ENCODE measurements around the gene PTPRG. TPM values are rescaled to one million over a fixed set of nuclear protein-coding genes. Genes with fewer than 3 reads are reported as not detected.
A peak's percentile ranks its signal among the peaks of the same experiment; 100 is the strongest.

PTPRG gene
- total and polyA plus RNA-seq, 2 experiments from 2014 or later: 11.5 to 39.6 TPM

GRCh38 chr3:61828184-61828874 is 267.0 kb downstream of the PTPRG start:
- DNase-seq: no peak
- no peaks in the 10 kb centered on the region for H3K9me3 ChIP-seq (ENCODE audit: low read depth)
- no peak overlapping the region for H3K27ac ChIP-seq
- no peak overlapping the region for H3K4me2 ChIP-seq (ENCODE audit: unreplicated experiment)
- peaks cover 28% of the 10 kb centered on the region for H3K79me2 ChIP-seq (ENCODE audit: insufficient read depth)
- TF ChIP-seq EZH2phosphoT487 (IDR thresholded peaks at IDR 0.05; ENCODE audit: insufficient read depth, low read depth): no peak
- TF ChIP-seq EZH2 (IDR thresholded peaks at IDR 0.05; ENCODE audit: insufficient read depth, poor library complexity, severe bottlenecking): no peak
- no peaks in the 10 kb centered on the region for H3K27me3 ChIP-seq (replicated peaks; ENCODE audit: insufficient read depth)
- H3K4me3 ChIP-seq: no peak overlapping the region
- no peak overlapping the region for H3K9ac ChIP-seq
- H3K4me1 ChIP-seq (ENCODE audit: insufficient read depth): 0 out of 2 replicates have a peak, but pooled peaks cover 5% of the 10 kb centered on the region
- H3F3A ChIP-seq (ENCODE audit: insufficient read depth): 0 out of 2 replicates have a peak, but pooled peaks cover 7% of the 10 kb centered on the region
- no peaks in the 10 kb centered on the region for H3K9me2 ChIP-seq (ENCODE audit: insufficient read depth)
- in situ Hi-C loops (cut with MboI): no loop called here
- WGBS, 2 experiments (ENCODE audit: low coverage in 1 of 2, low lambda C conversion rate in 2 of 2, missing lambda C conversion rate in 2 of 2): 90 to 91% methylated on average over 7 of the region's 7 CpGs
- no peak overlapping the region for H2AFZ ChIP-seq
- H3K36me3 ChIP-seq (ENCODE audit: low read depth): no peaks in the 10 kb centered on the region
- no peaks in the 10 kb centered on the region for H4K20me1 ChIP-seq (ENCODE audit: insufficient read depth)

- Histone ChIP-seq H2AFZ (no peak overlapping the region), H3K27me3 (replicated peaks; ENCODE audit: insufficient read depth) (no peaks in the 10 kb centered on the region), H3K4me1 (ENCODE audit: insufficient read depth) (0 out of 2 replicates have a peak, but pooled peaks cover 5% of the 10 kb centered on the region), H3K79me2 (ENCODE audit: insufficient read depth) (peaks cover 28% of the 10 kb centered on the region), H4K20me1 (ENCODE audit: insufficient read depth) (no peaks in the 10 kb centered on the region), H3K27ac (no peak overlapping the region), H3K4me3 (no peak overlapping the region), H3K36me3 (ENCODE audit: low read depth) (no peaks in the 10 kb centered on the region), H3F3A (ENCODE audit: insufficient read depth) (0 out of 2 replicates have a peak, but pooled peaks cover 7% of the 10 kb centered on the region), H3K4me2 (ENCODE audit: unreplicated experiment) (no peak overlapping the region), H3K9me3 (ENCODE audit: low read depth) (no peaks in the 10 kb centered on the region), H3K9me2 (ENCODE audit: insufficient read depth) (no peaks in the 10 kb centered on the region), H3K9ac (no peak overlapping the region)
- no peak for TF ChIP-seq EZH2 (IDR thresholded peaks at IDR 0.05; ENCODE audit: insufficient read depth, poor library complexity, severe bottlenecking)
- no peak for TF ChIP-seq EZH2phosphoT487 (IDR thresholded peaks at IDR 0.05; ENCODE audit: insufficient read depth, low read depth)
- in situ Hi-C loops (cut with MboI): no loop called here
- WGBS, 2 experiments (ENCODE audit: low coverage in 1 of 2, low lambda C conversion rate in 2 of 2, missing lambda C conversion rate in 2 of 2): 89 to 91% methylated on average over 16 of the region's 16 CpGs
- no peak for DNase-seq
Measured at GRCh38 chr3:61828880-61829721, 267.7 kb downstream of the PTPRG start.

- peak; percentile 28 for DNase-seq
- no peaks in the 10 kb centered on the region for H3K9me2 ChIP-seq (ENCODE audit: insufficient read depth)
- H2AFZ ChIP-seq: no peak overlapping the region
- no peak for TF ChIP-seq EZH2phosphoT487 (IDR thresholded peaks at IDR 0.05; ENCODE audit: insufficient read depth, low read depth)
- no peak for TF ChIP-seq EZH2 (IDR thresholded peaks at IDR 0.05; ENCODE audit: insufficient read depth, poor library complexity, severe bottlenecking)
- in situ Hi-C loops (cut with MboI): no loop called here
- H3K27ac ChIP-seq: no peak overlapping the region
- no peaks in the 10 kb centered on the region for H4K20me1 ChIP-seq (ENCODE audit: insufficient read depth)
- no peak overlapping the region for H3K9ac ChIP-seq
- no peaks in the 10 kb centered on the region for H3K36me3 ChIP-seq (ENCODE audit: low read depth)
- 72 to 80% methylated on average over 5 of the region's 5 CpGs for WGBS, 2 experiments (ENCODE audit: low coverage in 1 of 2, low lambda C conversion rate in 2 of 2, missing lambda C conversion rate in 2 of 2)
- no peaks in the 10 kb centered on the region for H3K9me3 ChIP-seq (ENCODE audit: low read depth)
- no peak overlapping the region for H3K4me3 ChIP-seq
- H3K79me2 ChIP-seq (ENCODE audit: insufficient read depth): peaks cover 28% of the 10 kb centered on the region
- H3K27me3 ChIP-seq (replicated peaks; ENCODE audit: insufficient read depth): no peaks in the 10 kb centered on the region
- H3F3A ChIP-seq (ENCODE audit: insufficient read depth): 0 out of 2 replicates have a peak, but pooled peaks cover 7% of the 10 kb centered on the region
- 0 out of 2 replicates have a peak, but pooled peaks cover 5% of the 10 kb centered on the region for H3K4me1 ChIP-seq (ENCODE audit: insufficient read depth)
- no peak overlapping the region for H3K4me2 ChIP-seq (ENCODE audit: unreplicated experiment)
Measured at GRCh38 chr3:61829722-61830350, 268.5 kb downstream of the PTPRG start.

GRCh38 chr3:61831973-61832372 is 270.6 kb downstream of the PTPRG start:
- in situ Hi-C loops (cut with MboI): no loop called here
- Histone ChIP-seq H3K9me3 (ENCODE audit: low read depth) (no peaks in the 10 kb centered on the region), H3K4me2 (ENCODE audit: unreplicated experiment) (no peak overlapping the region), H3K79me2 (ENCODE audit: insufficient read depth) (peaks cover 34% of the 10 kb centered on the region), H3K27me3 (replicated peaks; ENCODE audit: insufficient read depth) (no peaks in the 10 kb centered on the region), H3K36me3 (ENCODE audit: low read depth) (no peaks in the 10 kb centered on the region), H4K20me1 (ENCODE audit: insufficient read depth) (0 out of 2 replicates have a peak, but pooled peaks cover 2% of the 10 kb centered on the region), H3K4me1 (ENCODE audit: insufficient read depth) (0 out of 2 replicates have a peak, but pooled peaks cover 5% of the 10 kb centered on the region), H3K9ac (no peak overlapping the region), H3K27ac (no peak overlapping the region), H3F3A (ENCODE audit: insufficient read depth) (0 out of 2 replicates have a peak, but pooled peaks cover 7% of the 10 kb centered on the region), H2AFZ (no peak overlapping the region), H3K9me2 (ENCODE audit: insufficient read depth) (no peaks in the 10 kb centered on the region), H3K4me3 (no peak overlapping the region)
- WGBS, 2 experiments (ENCODE audit: low coverage in 1 of 2, low lambda C conversion rate in 2 of 2, missing lambda C conversion rate in 2 of 2): 95 to 97% methylated on average over 1 of the region's 1 CpG
- TF ChIP-seq EZH2 (IDR thresholded peaks at IDR 0.05; ENCODE audit: insufficient read depth, poor library complexity, severe bottlenecking) (no peak), EZH2phosphoT487 (IDR thresholded peaks at IDR 0.05; ENCODE audit: insufficient read depth, low read depth) (no peak)
- no peak for DNase-seq

Measured in GM23248 (cell line).